GM10266 (cell line): Measurements from ENCODE around the gene MYZAP.

Experiments used
- DNase-seq: peaks from one replicate; pipeline ENCODE4 v3.0.0; 2012; ENCODE audit errors: extremely low spot score
- TF ChIP-seq, protein P1 (sequence below): IDR thresholded peaks from 2 replicates; pipeline ENCODE4 v1.5.1; 2012; ENCODE audit warnings: mild to moderate bottlenecking, low read depth; ENCODE audit not compliant: control insufficient read depth, insufficient read depth; ENCODE audit errors: missing control alignments

MYZAP gene

DNA sequence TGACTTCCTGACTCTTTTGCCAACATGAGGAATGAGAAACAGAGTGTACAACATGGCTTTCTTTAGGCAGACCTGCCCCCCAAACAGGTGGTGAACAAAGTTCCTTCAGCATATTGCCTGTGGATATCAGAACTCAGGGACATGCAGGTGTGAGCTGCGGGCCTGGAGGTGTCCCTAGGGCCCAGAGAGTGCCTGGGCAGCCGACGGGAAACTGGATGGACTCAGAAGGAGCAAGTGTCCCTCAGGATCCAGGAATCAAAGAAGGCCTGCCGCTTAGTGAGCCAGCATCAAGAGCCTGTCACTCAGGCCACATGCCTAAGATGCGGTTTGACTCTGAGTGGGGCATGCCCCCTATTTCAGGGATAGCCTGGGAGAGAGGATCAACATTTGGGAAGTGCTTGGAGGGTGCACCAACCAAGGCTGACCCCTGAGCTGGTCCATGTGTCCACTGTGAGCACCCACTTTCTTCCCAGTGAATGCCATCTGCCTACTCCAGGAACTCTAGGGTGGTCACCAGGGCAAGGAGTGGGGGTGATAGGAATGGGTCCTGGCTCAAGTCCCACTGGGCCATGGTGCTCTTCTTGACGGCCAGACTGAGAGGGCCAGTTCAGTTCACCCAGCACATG lies 98.8 kb downstream of the MYZAP start:
- DNase-seq = no peak
- TF ChIP-seq, protein P1, sequence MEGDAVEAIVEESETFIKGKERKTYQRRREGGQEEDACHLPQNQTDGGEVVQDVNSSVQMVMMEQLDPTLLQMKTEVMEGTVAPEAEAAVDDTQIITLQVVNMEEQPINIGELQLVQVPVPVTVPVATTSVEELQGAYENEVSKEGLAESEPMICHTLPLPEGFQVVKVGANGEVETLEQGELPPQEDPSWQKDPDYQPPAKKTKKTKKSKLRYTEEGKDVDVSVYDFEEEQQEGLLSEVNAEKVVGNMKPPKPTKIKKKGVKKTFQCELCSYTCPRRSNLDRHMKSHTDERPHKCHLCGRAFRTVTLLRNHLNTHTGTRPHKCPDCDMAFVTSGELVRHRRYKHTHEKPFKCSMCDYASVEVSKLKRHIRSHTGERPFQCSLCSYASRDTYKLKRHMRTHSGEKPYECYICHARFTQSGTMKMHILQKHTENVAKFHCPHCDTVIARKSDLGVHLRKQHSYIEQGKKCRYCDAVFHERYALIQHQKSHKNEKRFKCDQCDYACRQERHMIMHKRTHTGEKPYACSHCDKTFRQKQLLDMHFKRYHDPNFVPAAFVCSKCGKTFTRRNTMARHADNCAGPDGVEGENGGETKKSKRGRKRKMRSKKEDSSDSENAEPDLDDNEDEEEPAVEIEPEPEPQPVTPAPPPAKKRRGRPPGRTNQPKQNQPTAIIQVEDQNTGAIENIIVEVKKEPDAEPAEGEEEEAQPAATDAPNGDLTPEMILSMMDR = no peak

DNA sequence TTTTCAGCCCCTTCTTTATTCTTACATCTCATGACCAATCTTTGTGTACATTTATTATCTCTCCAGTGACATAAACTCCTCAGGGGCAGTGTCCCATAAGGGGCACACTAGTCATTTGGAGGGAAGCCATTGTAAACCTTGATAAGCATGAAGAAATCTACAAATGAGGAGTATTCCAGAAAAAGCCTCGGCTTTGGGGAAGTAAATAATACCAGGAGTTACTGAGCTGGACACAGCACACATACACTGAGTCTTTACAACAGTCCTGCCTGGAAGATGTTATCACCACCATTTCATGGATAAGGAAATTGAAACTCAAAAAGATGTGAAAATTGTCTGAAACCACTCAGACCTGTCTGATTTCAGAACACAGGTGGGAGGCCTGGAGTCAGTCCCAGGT lies 99.4 kb downstream of the MYZAP start:
- TF ChIP-seq, protein P1 = no peak
- DNase-seq = no peak

DNA sequence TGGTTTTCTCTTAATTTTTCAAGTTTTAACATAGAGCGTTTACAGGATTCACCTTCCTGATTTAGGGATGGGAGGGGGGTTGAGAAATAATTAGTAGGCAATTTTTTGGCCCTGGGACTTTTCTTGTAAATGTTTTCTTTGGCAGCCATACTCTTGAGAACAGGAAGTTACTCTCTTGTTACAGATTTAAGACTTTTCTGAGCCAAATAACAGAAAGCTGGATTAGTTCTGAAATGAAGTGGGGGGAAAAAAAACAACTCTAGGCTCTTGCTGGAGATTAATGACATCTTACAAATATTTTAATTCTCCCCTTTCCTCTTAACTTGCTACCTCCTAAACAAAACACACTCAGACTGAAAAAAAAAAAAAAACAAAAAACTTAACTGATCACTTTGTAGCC lies 101.0 kb downstream of the MYZAP start:
- TF ChIP-seq, protein P1 = no peak
- no peak for DNase-seq

DNA sequence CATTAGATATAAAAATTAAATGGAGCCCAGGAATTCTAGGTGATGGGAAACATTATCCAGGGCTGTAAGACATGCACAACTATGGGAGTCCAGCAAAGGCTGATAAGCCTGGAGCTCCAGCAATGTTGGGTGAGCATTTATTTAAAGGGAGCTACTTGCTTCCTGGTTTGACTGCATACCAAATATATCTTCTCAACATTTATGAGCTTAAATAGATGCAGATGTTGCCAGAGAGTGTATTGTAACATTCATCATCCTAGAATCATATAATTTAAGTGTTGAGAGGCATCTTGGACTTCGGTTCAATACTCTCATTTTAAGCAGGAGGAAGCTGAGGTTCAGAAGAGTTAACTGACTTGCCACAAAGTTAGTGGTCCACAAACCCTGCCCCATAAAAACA lies 102.6 kb downstream of the MYZAP start:
- DNase-seq = no peak

DNA sequence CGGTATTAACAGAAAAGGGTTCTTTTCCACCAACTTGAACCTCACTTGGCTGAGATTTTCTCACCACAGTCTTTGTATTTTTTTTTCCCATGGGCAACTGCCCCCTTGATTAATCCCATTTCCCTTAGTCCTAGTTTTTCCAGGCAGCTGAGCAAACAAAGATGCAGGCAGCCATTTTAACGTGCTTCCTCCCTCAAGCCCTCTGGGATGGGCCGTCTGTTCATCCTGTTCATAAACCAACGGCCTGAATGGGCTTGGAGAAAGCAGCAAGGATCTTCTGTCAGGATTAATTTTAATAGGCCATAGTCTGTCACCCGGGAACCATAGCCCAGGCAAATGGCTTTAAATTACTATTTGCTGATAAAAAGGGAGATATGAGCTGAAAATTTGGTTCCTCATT lies 104.4 kb downstream of the MYZAP start:
- DNase-seq = no peak
- TF ChIP-seq, protein P1 = no peak

More for the DNA sequence above, 102.6 kb downstream of the MYZAP start:
- TF ChIP-seq, protein P1 = no peak

DNA sequence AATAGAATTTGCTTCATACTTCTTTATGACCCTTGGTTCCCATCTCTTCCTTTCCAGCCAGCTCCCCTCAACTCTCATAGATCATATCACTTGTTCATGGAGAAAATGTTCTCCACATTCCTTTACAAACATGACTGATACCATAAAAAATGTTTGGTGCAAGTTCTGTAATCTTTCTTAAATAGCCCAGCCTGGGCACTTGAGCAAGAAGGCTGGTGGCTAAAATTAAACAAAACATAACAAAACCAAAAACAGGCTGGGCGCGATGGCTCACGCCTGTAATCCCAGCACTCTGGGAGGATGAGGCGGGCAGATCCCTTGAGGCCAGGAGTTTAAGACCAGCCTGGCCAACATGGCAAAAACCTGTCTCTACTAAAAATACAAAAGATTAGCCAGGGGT lies 105.9 kb downstream of the MYZAP start:
- DNase-seq = no peak
- TF ChIP-seq, protein P1 = no peak

DNA sequence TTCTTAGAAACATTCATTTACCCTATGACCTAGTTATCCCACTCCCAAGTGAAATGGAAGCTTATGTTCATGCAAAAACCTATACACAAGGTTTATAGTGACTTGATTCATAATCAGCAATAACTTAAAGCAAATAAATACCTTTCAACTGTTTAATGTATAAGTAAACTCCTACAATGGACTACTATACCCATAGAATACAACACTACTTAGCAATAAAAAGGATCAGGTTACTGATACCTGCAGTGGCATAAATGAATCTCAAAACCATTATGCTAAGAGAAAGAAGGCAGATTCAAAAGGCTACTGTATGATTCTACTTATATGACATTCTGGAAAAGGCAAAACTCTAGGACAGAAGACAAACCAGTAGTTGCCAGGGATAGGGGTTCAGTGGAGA lies 106.5 kb downstream of the MYZAP start:
- no peak for DNase-seq
- TF ChIP-seq, protein P1 = no peak
